Measurements from ENCODE around the gene APCDD1L. TPM values are rescaled to one million over a fixed set of nuclear protein-coding genes. Genes with fewer than 3 reads are reported as not detected.

APCDD1L gene
- total RNA-seq, 4 donors from 2014 or later = 0.33 to 1.7 (median 1.1) TPM

- H3K4me3 ChIP-seq = no peak overlapping the region
- TF ChIP-seq EP300 (IDR thresholded peaks at IDR 0.05) (no peak), POLR2A (IDR thresholded peaks at IDR 0.05; ENCODE audit: low read depth) (no peak)
- peaks cover 0 to 16% (median 4%) of the 10 kb centered on the region in 4 donors for H3K27me3 ChIP-seq
- peaks cover 0 to 16% (median 14%) of the 10 kb centered on the region in 4 donors for H3K4me1 ChIP-seq
- WGBS = 91% methylated on average over 7 of the region's 7 CpGs
- no peak overlapping the region for H3K27ac ChIP-seq (replicated peaks in 1 of 4)
- no peaks in the 10 kb centered on the region for H3K36me3 ChIP-seq
- H3K9me3 ChIP-seq = no peaks in the 10 kb centered on the region
- no peak for DNase-seq (ENCODE audit: extremely low spot score)
- intact Hi-C loops (cut with DNase I) = no loop called here
Observed at GRCh38 chr20:58518896-58519593, 3.8 kb upstream of the APCDD1L start.

GRCh38 chr20:58518387-58518786, 3.2 kb upstream of the APCDD1L start:
- intact Hi-C loops (cut with DNase I) = no loop called here
- peaks cover 0 to 22% (median 6%) of the 10 kb centered on the region in 4 donors for H3K27me3 ChIP-seq
- H3K36me3 ChIP-seq = no peaks in the 10 kb centered on the region
- no peaks in the 10 kb centered on the region for H3K9me3 ChIP-seq
- DNase-seq (ENCODE audit: extremely low spot score) = no peak
- no peak overlapping the region for H3K27ac ChIP-seq (replicated peaks in 1 of 4)
- no peak for TF ChIP-seq EP300 (IDR thresholded peaks at IDR 0.05)
- TF ChIP-seq POLR2AphosphoS5 (IDR thresholded peaks at IDR 0.05) = no peak
- no peak for TF ChIP-seq CTCF (IDR thresholded peaks at IDR 0.05)
- no peak for TF ChIP-seq POLR2A (IDR thresholded peaks at IDR 0.05; ENCODE audit: low read depth)
- H3K4me1 ChIP-seq = peaks cover 0 to 20% (median 14%) of the 10 kb centered on the region in 4 donors
- no peak overlapping the region for H3K4me3 ChIP-seq
- 83% methylated on average over 11 of the region's 11 CpGs for WGBS

GRCh38 chr20:58514321-58515232, 622 bp downstream of the APCDD1L start:
- Histone ChIP-seq H3K27me3 (peaks cover 0 to 38% (median 6%) of the 10 kb centered on the region in 4 donors), H3K4me3 (peak overlapping the region; percentile 38 to 52 (median 46)), H3K9me3 (no peaks in the 10 kb centered on the region), H3K36me3 (no peaks in the 10 kb centered on the region), H3K4me1 (peaks cover 0 to 20% (median 14%) of the 10 kb centered on the region in 4 donors), H3K27ac (replicated peaks in 1 of 4) (no peak overlapping the region)
- WGBS = 8% methylated on average over 11 of the region's 74 CpGs
- intact Hi-C loops (cut with DNase I) = no loop called here
- no peak for DNase-seq (ENCODE audit: extremely low spot score)
- TF ChIP-seq POLR2AphosphoS5 (IDR thresholded peaks at IDR 0.05) (no peak), POLR2A (IDR thresholded peaks at IDR 0.05; ENCODE audit: low read depth) (no peak), EP300 (IDR thresholded peaks at IDR 0.05) (no peak), CTCF (IDR thresholded peaks at IDR 0.05) (no peak)

- TF ChIP-seq CTCF (IDR thresholded peaks at IDR 0.05) (no peak), EP300 (IDR thresholded peaks at IDR 0.05) (no peak), POLR2AphosphoS5 (IDR thresholded peaks at IDR 0.05) (no peak), POLR2A (IDR thresholded peaks at IDR 0.05; ENCODE audit: low read depth) (no peak)
- no peaks in the 10 kb centered on the region for H3K36me3 ChIP-seq
- H3K4me3 ChIP-seq = no peak overlapping the region
- no peak overlapping the region for H3K27ac ChIP-seq (replicated peaks in 1 of 4)
- H3K27me3 ChIP-seq = peaks cover 0 to 38% (median 6%) of the 10 kb centered on the region in 4 donors
- intact Hi-C loops (cut with DNase I) = no loop called here
- H3K4me1 ChIP-seq = peaks cover 0 to 20% (median 14%) of the 10 kb centered on the region in 4 donors
- 72% methylated on average over 17 of the region's 19 CpGs for WGBS
- DNase-seq (ENCODE audit: extremely low spot score) = no peak
- no peaks in the 10 kb centered on the region for H3K9me3 ChIP-seq
Observed at GRCh38 chr20:58513580-58514285, 1.5 kb downstream of the APCDD1L start.
